HepG2 (cell line): ENCODE results near the gene MED12.

Experiments used
- AGO1 ChIP-seq: fragments of 200-400 bp; formaldehyde crosslinking; IDR thresholded peaks from 2 replicates; pipeline ENCODE4 v1.6.1; 2017; ENCODE audit warnings: mild to moderate bottlenecking, low read depth, low read length, moderate library complexity; ENCODE audit not compliant: poor library complexity, severe bottlenecking
- EZH2 ChIP-seq: conservative IDR thresholded peaks from 2 replicates; pipeline ENCODE4 v1.6.1; 2012; ENCODE audit warnings: mild to moderate bottlenecking, low read depth, low read length, moderate library complexity
- HDAC2 ChIP-seq: sonication (generic); formaldehyde crosslinking; IDR thresholded peaks from 2 replicates; pipeline ENCODE4 v1.4.0; 2020; ENCODE audit warnings: missing genetic modification reagents
- MAFK ChIP-seq, 2 experiments: IDR thresholded peaks in 1 of 2; conservative IDR thresholded peaks in 1 of 2; 2 replicates each; pipeline ENCODE4 v1.6.1; 2011; ENCODE audit warnings: improper control_type of control experiment in 2 of 2, low read length in 2 of 2
- NFIC ChIP-seq: IDR thresholded peaks from 2 replicates; pipeline ENCODE4 v1.6.1; 2012; ENCODE audit warnings: mild to moderate bottlenecking, low read length, inconsistent platforms
- NR3C1 ChIP-seq: sonication (generic); formaldehyde crosslinking; IDR thresholded peaks from 2 replicates; pipeline ENCODE4 v1.4.0; 2020; ENCODE audit warnings: missing genetic modification reagents
- POLR2A ChIP-seq, 2 experiments: IDR thresholded peaks; 2 replicates each; pipeline ENCODE4 v1.6.1; 2011; ENCODE audit warnings: low read depth in 2 of 2, low read length in 2 of 2, mild to moderate bottlenecking in 1 of 2, moderate library complexity in 1 of 2; ENCODE audit not compliant: insufficient read depth in 1 of 2
- POLR2AphosphoS2 ChIP-seq: IDR thresholded peaks from 2 replicates; pipeline ENCODE4 v1.6.1; 2011; ENCODE audit warnings: low read depth, low read length, improper control_type of control experiment
- SMAD9 ChIP-seq: sonication (generic); formaldehyde crosslinking; IDR thresholded peaks from 2 replicates; pipeline ENCODE4 v1.5.1; 2020; ENCODE audit warnings: mild to moderate bottlenecking, missing genetic modification reagents
- ZBTB7A ChIP-seq: sonication (generic); formaldehyde crosslinking; IDR thresholded peaks from 2 replicates; pipeline ENCODE4 v1.8.0; 2022; ENCODE audit warnings: mild to moderate bottlenecking, missing genetic modification reagents
- ZNF282 ChIP-seq: fragments of 450-650 bp; IDR thresholded peaks from 2 replicates; pipeline ENCODE4 v1.6.1; 2018; ENCODE audit not compliant: partially characterized antibody
- TF ChIP-seq, protein P1 (sequence below): sonication (generic); formaldehyde crosslinking; IDR thresholded peaks from 2 replicates; pipeline ENCODE4 v1.5.0; 2020; ENCODE audit warnings: mild to moderate bottlenecking, missing genetic modification reagents, moderate library complexity
- TF ChIP-seq, protein P2 (sequence below): sonication (generic); formaldehyde crosslinking; conservative IDR thresholded peaks from 2 replicates; pipeline ENCODE4 v1.4.0; 2020; ENCODE audit warnings: missing genetic modification reagents

DNA sequence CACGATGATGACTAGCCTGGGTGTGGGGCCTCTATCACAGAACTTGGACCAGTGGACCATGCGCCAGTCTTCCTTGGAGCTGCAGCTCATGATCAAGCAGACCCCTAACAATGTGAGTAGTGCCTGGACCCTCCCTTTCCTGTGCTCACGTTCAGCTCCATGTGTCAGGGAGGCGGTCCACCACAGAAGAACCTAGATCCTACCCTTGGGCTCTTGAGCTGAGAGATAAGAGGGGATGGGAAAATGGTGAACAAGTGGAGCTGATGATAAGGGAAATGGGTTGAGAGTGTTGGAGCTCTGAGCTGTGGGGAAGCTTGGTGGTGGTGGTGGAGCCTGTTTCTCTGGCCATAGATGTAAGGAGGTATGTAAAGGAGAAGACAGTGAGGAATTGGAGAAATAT is 13.1 kb downstream of the MED12 start:
- TF ChIP-seq POLR2A (IDR thresholded peaks at IDR 0.05; ENCODE audit: insufficient read depth in 1 of 2, low read depth in 2 of 2, low read length in 2 of 2) (no peak), HDAC2 (CRISPR knock-in tag) (no peak), POLR2AphosphoS2 (no peak), MAFK (conservative IDR thresholded peaks at IDR 0.05 in 1 of 2, IDR thresholded peaks at IDR 0.05 in 1 of 2; ENCODE audit: low read length in 2 of 2) (no peak), ZNF282 (no peak), SMAD9 (CRISPR knock-in tag) (no peak), NR3C1 (CRISPR knock-in tag) (no peak), ZBTB7A (CRISPR knock-in tag) (no peak), EZH2 (no peak), NFIC (no peak), AGO1 (no peak)
- TF ChIP-seq, protein P1, sequence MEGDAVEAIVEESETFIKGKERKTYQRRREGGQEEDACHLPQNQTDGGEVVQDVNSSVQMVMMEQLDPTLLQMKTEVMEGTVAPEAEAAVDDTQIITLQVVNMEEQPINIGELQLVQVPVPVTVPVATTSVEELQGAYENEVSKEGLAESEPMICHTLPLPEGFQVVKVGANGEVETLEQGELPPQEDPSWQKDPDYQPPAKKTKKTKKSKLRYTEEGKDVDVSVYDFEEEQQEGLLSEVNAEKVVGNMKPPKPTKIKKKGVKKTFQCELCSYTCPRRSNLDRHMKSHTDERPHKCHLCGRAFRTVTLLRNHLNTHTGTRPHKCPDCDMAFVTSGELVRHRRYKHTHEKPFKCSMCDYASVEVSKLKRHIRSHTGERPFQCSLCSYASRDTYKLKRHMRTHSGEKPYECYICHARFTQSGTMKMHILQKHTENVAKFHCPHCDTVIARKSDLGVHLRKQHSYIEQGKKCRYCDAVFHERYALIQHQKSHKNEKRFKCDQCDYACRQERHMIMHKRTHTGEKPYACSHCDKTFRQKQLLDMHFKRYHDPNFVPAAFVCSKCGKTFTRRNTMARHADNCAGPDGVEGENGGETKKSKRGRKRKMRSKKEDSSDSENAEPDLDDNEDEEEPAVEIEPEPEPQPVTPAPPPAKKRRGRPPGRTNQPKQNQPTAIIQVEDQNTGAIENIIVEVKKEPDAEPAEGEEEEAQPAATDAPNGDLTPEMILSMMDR = no peak
- TF ChIP-seq, protein P2, sequence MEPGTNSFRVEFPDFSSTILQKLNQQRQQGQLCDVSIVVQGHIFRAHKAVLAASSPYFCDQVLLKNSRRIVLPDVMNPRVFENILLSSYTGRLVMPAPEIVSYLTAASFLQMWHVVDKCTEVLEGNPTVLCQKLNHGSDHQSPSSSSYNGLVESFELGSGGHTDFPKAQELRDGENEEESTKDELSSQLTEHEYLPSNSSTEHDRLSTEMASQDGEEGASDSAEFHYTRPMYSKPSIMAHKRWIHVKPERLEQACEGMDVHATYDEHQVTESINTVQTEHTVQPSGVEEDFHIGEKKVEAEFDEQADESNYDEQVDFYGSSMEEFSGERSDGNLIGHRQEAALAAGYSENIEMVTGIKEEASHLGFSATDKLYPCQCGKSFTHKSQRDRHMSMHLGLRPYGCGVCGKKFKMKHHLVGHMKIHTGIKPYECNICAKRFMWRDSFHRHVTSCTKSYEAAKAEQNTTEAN (CRISPR knock-in tag) = no peak
